Ovary (tissue), 9 donors: Measurements from ENCODE around the gene NKX6-1. TPM values are rescaled to one million over a fixed set of nuclear protein-coding genes. Genes with fewer than 3 reads are reported as not detected.

Source experiments
- DNase-seq, 5 donors: peaks; one replicate each; pipeline ENCODE4 v3.0.0-alpha.2; 2019 to 2020
- H3K27ac ChIP-seq, 2 donors: fragments of 200-600 bp; one replicate each; pipeline versions ENCODE4 v1.5.1 to v1.8.0; 2019 to 2022
- H3K27me3 ChIP-seq: fragments of 200-600 bp; one replicate; pipeline ENCODE4 v1.8.0; 2022
- H3K36me3 ChIP-seq: fragments of 200-600 bp; sonication (generic); one replicate; pipeline ENCODE4 v1.5.1; 2019
- H3K4me1 ChIP-seq: one replicate; pipeline ENCODE4 v1.8.1; 2013; ENCODE audit warnings: mild to moderate bottlenecking, moderate library complexity; ENCODE audit not compliant: insufficient read depth
- H3K4me3 ChIP-seq: fragments of 200-600 bp; sonication (generic); one replicate; pipeline ENCODE4 v1.5.1; 2017
- H3K9me3 ChIP-seq, 2 donors: fragments of 200-600 bp in 1 of 2; sonication (generic) in 1 of 2; one replicate each; pipeline versions ENCODE4 v1.5.1 to v1.8.1; 2013 to 2019; ENCODE audit warnings: mild to moderate bottlenecking in 1 of 2, moderate library complexity in 1 of 2
- CTCF ChIP-seq, 3 donors: fragments of 450-650 bp in 2 of 3; fragments of 200-600 bp in 1 of 3; IDR thresholded peaks; one replicate each; pipeline versions ENCODE4 v1.5.1 to v1.8.0; 2016 to 2022; ENCODE audit warnings: antibody characterized with exemption in 3 of 3, mild to moderate bottlenecking in 1 of 3
- EP300 ChIP-seq: sonication (generic); formaldehyde crosslinking; IDR thresholded peaks from one replicate; pipeline ENCODE4 v1.6.1; 2017; ENCODE audit warnings: antibody characterized with exemption
- POLR2A ChIP-seq: fragments of 450-650 bp; IDR thresholded peaks from one replicate; pipeline ENCODE4 v1.6.1; 2017; ENCODE audit warnings: antibody characterized with exemption, mild to moderate bottlenecking, moderate library complexity
- WGBS, 3 donors: extraction: QIAGEN DNeasy Blood & Tissue Kit in 1 of 3; methylation state at CpG; one replicate each; pipeline versions ENCODE4 v1.1.5 to v1.1.7; 2013 to 2017; 5-methylcytosine and 5-hydroxymethylcytosine counted together
- intact Hi-C, 4 donors: fragments of 100-400 bp; cut with DNase I; formaldehyde crosslinking; loops; one replicate each; pipeline versions ENCODE4 v1.11.0 to v1.15.1; 2022 to 2023
- polyA plus RNA-seq, 2 donors: library from polyadenylated mRNA; stranded (reverse); fragments of 200-250 nt in 1 of 2; fragments of 350-450 nt in 1 of 2; fragmentation: Illumina TruSeq in 1 of 2; extraction: RNeasy Lipid Tissue Mini Kit (QIAGEN cat#74804) in 1 of 2; gene quantifications; one replicate each; pipeline ENCODE4 v1.2.3, GENCODE V29; 2013 to 2014
- total RNA-seq, 7 donors: library from RNA; depleted of rRNA in 2 of 7; stranded (reverse); fragments of >200 nt in 2 of 7; fragmentation: NEBNext Ultra II Directional in 3 of 7; extraction: Animal tissue kit (Norgen Biotek cat#: 25700) in 3 of 7; gene quantifications; one replicate each; pipeline versions ENCODE4 v1.1.0 to v1.2.4, GENCODE V29; 2016 to 2023
- donor health status: DM: no; HTN: no; CAD: no; lungs with moderate emphysema.
- donor health status: DM: no; HTN: no; CAD: no.
- donor health status: Bipolar disorder and iron deficiency.
- donor health status: DM: yes; HTN: yes; CAD: no.
- donor health status: DM: no; HTN: no; CAD: no.
- donor health status: DM: yes; HTN: yes; CAD: no.

The NKX6-1 gene
- total and polyA plus RNA-seq, 9 donors = 0.04 to 0.40 (median 0.14) TPM; not detected in 3

- TF ChIP-seq POLR2A (no peak), EP300 (no peak), CTCF (IDR thresholded peaks at IDR 0.05) (no peak)
- no peaks in the 10 kb centered on the region for H3K36me3 ChIP-seq
- intact Hi-C loops = loop anchor here in 1 of 4 donors (5.0 kb wide), 1 partner anchor 1388 kb away; no protein-coding TSS in a partner anchor
- H3K4me1 ChIP-seq = peaks cover 13% of the 10 kb centered on the region
- H3K4me3 ChIP-seq = no peak overlapping the region
- H3K9me3 ChIP-seq = peaks cover 0 to 6% of the 10 kb centered on the region in 2 donors
- 15 to 17% (median 15%) methylated on average over 21 of the region's 21 CpGs for whole genome bisulfite sequencing, 3 donors
- no peak for DNase-seq
- H3K27ac ChIP-seq = no peak overlapping the region
- H3K27me3 ChIP-seq = no peaks in the 10 kb centered on the region
These were observed 3.8 kb downstream of the NKX6-1 start for GRCh38 chr4:84495118-84495793.

DNA sequence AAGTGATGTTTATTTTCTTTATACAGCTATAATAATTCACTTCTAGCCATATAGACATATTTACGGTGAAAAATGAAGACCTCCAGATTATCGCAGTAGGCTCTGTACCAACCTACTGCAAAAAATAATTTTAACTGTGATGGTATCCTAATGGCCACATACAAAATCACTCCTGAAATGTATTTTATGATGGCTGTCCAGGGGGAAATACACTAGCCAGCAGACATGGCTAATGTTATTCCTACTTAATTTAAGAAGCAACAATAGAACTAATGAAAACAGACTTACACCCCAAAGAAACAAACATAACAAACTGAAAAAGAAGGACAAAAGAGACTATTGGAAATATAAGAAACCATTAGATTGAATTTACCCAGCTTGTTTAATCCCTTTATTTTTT, 4.6 kb downstream of the NKX6-1 start:
- TF ChIP-seq EP300 = no peak
- TF ChIP-seq POLR2A = no peak
- no peak for TF ChIP-seq CTCF (IDR thresholded peaks at IDR 0.05)
- Histone ChIP-seq H3K9me3 (peaks cover 0 to 6% of the 10 kb centered on the region in 2 donors), H3K4me3 (no peak overlapping the region), H3K27ac (no peak overlapping the region), H3K4me1 (peaks cover 13% of the 10 kb centered on the region), H3K27me3 (no peaks in the 10 kb centered on the region), H3K36me3 (no peaks in the 10 kb centered on the region)
- WGBS, 3 donors = 57 to 77% (median 60%) methylated on average over 2 of the region's 2 CpGs
- intact Hi-C loops = no loop called here
- DNase-seq = no peak

DNA sequence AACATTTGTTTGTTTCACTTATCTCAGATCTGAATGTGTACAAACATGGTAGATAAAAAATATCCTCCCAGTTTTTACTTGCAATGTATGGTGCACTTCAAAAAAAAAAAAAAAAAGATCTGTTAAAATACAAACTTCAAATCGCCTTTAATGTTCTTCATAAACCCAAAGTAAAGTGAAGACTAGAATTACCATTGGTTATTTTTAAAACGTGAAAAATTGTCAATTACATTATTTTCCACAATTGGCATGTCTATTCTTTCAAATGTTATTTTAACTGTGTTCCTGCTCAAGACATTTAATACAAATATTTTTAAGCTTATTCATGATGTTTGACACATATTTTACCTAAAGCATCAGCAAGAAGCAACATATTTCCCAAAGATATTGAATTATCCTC, 5.0 kb downstream of the NKX6-1 start:
- H3K36me3 ChIP-seq = no peaks in the 10 kb centered on the region
- H3K27ac ChIP-seq = no peak overlapping the region
- TF ChIP-seq POLR2A (no peak), CTCF (IDR thresholded peaks at IDR 0.05) (no peak), EP300 (no peak)
- H3K27me3 ChIP-seq = no peaks in the 10 kb centered on the region
- WGBS, 3 donors = 22 to 31% (median 28%) methylated on average over 2 of the region's 2 CpGs
- peaks cover 11% of the 10 kb centered on the region for H3K4me1 ChIP-seq
- intact Hi-C loops = no loop called here
- H3K4me3 ChIP-seq = no peak overlapping the region
- DNase-seq = no peak
- H3K9me3 ChIP-seq = peaks cover 0 to 6% of the 10 kb centered on the region in 2 donors

DNA sequence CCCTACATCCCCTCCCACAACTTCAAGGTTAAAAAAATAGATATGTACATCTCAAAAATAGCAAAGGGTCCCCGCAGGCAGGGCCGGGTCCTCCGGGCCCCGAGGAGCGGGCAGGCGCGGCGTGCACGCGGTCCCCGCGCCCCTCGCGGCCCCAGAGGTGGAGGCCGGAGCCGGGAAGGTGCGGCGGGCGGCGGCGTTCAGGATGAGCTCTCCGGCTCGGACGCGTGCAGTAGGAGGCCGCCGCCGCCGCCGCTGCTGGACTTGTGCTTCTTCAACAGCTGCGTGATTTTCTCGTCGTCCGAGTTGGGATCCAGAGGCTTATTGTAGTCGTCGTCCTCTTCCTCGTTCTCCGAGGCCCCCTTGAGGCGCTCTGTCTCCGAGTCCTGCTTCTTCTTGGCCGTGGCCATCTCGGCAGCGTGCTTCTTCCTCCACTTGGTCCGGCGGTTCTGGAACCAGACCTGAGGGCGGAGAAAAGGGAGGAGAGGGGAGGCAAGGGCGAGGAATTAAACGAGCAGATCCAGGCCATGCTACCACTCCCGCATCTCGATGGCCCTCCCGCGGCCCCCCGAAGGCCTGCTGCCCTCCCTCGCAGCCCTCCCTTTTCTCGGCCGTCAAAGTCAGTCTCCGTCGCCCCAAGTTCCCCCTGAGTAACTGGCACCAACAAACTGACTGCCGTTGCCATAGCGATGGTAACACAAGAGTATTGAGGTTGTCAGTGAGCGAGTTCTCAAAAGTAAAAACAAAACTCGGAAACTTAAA, 5.8 kb downstream of the NKX6-1 start:
- H3K27me3 ChIP-seq = no peaks in the 10 kb centered on the region
- no peak for DNase-seq
- TF ChIP-seq POLR2A (no peak), CTCF (IDR thresholded peaks at IDR 0.05) (no peak), EP300 (no peak)
- peaks cover 9% of the 10 kb centered on the region for H3K4me1 ChIP-seq
- WGBS, 3 donors = 3 to 5% (median 4%) methylated on average over 53 to 62 of the region's 62 CpGs
- intact Hi-C loops = no loop called here
- H3K9me3 ChIP-seq = peaks cover 0 to 6% of the 10 kb centered on the region in 2 donors
- H3K36me3 ChIP-seq = no peaks in the 10 kb centered on the region
- no peak overlapping the region for H3K27ac ChIP-seq
- H3K4me3 ChIP-seq = no peak overlapping the region
